HG03064 (cell line): Measurements from ENCODE around the gene ZFAND2A.
"Not testable (repeated sequence)": the region's sequence is repeated elsewhere in the genome, so short reads cannot be mapped to it uniquely, and the experiment has no call there.

Experiments
- ATAC-seq: cut with Tn5 transposase; IDR thresholded peaks from one replicate; pipeline ENCODE4 v1.9.1; 2021; ENCODE audit warnings: low read depth; ENCODE audit not compliant: unreplicated experiment

Gene ZFAND2A

DNA sequence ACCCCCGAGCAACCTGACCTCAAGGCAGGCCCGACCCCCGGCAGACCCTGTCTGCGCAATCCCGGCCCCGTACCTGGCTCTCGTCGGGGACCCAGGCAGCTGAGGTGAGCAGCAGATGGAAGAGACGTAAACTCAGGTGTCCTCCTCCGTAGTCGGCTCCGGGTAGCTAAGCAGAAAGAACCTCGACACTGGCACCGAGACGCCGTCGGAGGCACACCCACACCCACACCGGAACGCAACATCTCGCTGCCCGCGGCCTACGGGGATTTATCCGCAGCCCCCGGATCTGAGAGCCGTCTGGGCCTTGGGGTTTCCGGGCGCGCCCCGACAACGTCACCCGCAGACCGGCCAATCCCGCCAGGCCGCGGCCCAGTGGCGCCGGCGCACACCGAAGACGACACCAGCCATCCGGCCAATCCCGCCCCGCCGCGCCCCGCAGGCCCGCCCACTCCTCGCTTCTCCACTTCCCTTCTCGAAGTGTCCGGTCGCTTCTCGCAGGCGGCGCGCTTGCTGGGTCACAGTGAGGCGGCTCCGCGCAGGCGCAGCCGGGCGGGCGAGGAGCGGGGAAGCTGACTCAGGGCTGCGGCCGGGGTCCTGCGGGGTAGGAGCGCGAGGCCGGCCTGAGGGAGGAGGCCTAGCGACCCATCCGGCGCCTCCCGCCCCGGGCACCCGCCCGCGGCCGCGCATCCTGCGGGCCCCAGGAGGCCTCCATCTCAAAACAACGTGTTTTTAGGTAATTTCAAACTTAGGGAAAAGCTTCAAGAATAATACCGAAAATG is at the start of gene ZFAND2A:
ZFAND2A (minus strand) TSS at position 306 of the 779 bp plus-strand sequence. CDS start 1,984 bp downstream, outside the sequence.
- peak; percentile 89 for ATAC-seq

GRCh38 chr7:1209097-1209496 is 49.1 kb upstream of the ZFAND2A start:
- ATAC-seq: no peak

GRCh38 chr7:1205742-1206141 is 45.7 kb upstream of the ZFAND2A start:
- not testable (repeated sequence) for ATAC-seq

DNA sequence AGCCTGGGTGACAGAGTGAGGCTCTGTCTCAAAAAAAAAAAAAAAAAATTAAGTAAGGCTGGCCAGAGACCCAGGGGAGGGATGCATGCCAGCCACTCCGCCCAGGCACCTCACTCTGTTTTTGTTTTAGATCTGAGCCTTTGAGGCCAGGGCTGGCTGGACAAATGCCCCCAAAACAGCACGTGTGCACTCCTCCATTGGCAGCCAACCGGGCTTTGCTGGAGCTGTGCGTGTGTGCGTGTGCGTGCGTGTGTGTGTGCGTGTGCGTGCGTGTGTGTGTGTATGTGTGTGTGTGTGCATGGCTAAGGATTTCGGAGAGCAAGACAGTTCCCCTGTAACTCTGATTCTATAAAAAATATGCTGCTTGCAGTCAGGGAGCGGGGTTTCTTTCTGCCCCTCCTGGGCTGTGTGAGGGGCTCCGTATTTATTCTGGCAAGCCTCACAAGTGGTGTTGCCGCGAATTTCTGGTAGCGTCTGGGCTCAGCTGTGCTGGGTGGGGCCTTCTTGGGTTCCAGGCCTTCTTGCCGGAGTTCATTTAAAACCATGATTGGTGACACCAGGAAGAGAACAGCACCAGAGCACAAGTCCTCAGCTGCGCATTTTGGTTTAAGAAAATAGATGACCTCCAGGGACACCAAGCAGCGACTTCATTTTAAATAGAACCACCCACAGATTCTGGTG is 44.6 kb upstream of the ZFAND2A start:
- ATAC-seq: no peak

GRCh38 chr7:1202914-1203313 is 42.9 kb upstream of the ZFAND2A start:
- ATAC-seq: not testable (repeated sequence)

GRCh38 chr7:1201916-1202315 is 41.9 kb upstream of the ZFAND2A start:
- no peak for ATAC-seq

DNA sequence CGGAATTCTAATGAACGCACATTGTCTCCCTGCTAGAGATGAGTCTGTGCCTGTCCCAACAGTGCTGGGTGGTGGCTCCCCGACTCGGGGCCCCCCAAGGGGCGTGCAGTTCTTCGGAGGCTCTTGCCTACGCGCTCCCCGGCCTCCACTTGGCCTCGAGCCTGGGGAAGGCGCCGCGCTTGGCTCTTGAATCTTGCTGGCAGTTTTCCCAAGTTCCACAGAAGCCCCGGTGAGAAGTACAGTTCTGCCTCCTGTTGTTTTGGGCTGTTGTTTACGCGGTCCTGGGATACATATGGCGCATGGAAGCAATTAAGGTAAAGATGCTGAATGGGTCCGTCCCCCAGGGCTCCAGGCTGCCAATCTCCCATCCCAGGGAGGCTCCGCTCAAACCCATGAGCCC is 40.0 kb upstream of the ZFAND2A start:
- ATAC-seq: no peak

DNA sequence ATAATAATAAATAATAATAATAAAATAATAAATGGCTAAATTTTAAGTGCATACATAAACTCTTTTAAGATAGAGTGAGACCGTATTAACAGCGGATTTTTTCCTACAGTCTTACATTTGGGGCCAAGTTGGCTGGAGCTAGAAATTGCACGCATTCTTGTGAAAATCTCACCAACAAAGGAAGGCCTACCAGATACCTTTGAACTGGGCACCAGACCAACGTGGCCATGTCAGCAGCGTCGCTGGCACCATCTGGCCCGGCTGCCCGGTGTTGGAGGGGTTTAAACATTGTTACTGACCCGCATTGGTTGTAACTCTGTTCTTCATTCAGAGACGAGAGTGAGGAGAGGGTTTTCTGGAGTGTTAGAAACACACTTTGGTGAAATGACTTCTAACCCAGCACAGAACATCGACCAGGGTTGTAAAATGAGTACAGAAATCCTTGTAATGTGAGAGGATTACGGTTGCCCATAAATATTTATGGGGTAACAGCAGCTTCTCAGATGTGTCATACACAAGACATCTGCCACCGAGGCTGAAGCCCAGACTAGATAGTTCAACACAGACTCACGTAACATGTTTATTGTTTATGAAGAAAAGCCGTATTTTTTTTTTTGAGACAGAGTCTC is 38.1 kb upstream of the ZFAND2A start:
- no peak for ATAC-seq

- no peak for ATAC-seq
These were observed 37.0 kb upstream of the ZFAND2A start for GRCh38 chr7:1196950-1197349.

- not testable (repeated sequence) for ATAC-seq
These were observed 36.4 kb upstream of the ZFAND2A start for GRCh38 chr7:1196441-1196840.

- ATAC-seq: no peak
These were observed 33.8 kb upstream of the ZFAND2A start for GRCh38 chr7:1193593-1194424.

DNA sequence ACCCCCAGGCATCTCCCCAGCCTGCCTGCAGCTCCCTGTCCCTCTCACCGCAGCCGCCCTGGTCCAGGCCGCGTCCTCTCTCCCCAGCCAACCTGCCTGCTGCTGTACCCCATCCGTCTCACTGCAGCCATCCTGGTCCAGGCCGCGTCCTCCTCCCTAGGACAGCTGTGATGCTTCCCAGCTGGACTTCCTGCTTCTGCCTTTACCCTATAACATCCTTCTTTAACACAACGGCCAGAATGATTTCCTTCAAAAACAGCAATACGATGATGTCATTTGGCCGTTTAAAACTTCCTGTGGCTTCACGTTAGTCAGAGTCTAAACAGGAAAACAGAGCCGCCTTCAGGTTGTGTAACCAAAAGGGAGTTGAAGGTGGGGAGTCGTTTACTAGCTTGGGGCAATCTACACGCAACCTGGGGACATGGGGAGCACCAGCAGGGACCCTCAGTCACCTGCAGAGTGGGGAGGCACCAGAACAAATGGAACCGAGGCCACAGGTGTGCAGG is 32.2 kb upstream of the ZFAND2A start:
- no peak for ATAC-seq

DNA sequence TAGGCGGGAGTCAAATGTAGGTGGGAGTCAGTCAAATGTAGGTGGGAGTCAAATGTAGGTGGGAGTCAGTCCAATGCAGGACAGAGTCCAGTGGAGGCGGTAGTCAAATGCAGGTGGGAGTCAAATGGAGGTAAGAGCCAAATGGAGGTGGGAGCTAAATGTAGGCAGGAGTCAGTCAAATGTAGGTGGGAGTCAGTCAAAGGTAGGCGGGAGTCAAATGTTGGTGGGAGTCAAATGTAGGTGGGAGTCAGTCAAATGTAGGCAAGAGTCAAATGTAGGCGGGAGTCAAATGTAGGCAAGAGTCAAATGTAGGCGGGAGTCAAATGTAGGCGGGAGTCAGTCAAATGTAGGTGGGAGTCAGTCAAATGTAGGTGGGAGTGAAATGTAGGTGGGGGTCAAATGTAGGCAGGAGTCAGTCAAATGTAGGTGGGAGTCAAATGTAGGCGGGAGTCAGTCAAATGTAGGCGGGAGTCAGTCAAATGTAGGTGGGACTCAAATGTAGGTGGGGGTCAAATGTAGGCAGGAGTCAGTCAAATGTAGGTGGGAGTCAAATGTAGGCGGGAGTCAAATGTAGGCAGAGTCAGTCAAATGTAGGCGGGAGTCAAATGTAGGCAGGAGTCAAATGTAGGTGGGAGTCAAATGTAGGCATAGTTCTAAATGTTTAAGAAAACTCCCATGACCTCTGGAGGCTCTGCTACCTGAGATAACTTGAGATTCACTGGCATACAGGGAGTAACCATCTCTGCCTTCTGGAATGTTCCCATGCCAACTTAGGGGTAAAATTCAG is 30.2 kb upstream of the ZFAND2A start:
- no peak for ATAC-seq

GRCh38 chr7:1188720-1189294 is 28.8 kb upstream of the ZFAND2A start:
- ATAC-seq: no peak

- ATAC-seq: no peak
These were observed 27.1 kb upstream of the ZFAND2A start for GRCh38 chr7:1187127-1187526.

DNA sequence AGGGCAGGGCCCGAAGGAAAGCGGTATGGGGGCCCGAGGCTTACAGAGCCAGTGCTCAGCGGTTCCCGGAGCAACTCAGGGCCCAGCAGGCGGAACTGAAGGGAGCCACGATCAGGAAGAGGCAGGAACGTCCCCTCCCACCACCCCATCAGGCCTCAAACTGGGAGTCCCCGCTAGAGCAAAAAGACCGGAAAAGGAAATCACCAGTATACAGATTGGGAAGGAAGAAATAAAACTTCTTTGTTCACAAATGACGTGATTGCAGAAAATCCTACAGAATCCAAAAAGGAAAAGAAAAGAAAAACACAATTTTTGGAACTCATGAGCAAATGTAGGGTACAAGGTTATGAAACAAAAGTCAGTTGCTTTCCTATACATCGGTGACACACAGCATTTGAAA is 21.6 kb upstream of the ZFAND2A start:
- ATAC-seq: no peak

DNA sequence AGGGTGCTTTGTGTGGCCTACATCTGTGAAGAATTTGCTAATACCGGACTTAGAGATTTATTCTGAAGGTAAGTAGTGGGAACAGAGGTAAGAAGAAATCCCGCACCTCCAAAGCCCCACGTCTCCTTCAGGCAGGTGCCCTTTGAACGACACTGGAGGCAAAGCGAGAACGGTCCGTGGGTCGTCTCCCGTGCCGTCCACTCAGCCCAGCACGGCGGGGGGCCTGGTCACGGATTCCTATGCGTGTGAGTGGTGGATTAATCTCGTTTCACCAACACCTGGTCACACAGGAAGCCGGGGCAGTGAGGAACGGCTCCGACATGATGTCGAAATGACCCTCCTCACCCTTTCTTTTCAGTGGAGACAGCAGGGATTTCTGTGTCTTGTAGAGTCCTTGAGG is 21.0 kb upstream of the ZFAND2A start:
- ATAC-seq: no peak

GRCh38 chr7:1176891-1177373 is 16.9 kb upstream of the ZFAND2A start:
- ATAC-seq: no peak
